Spinal cord (tissue), 10 donors: ENCODE data around the gene LINC00632. TPM values are rescaled to one million over a fixed set of nuclear protein-coding genes. Genes with fewer than 3 reads are reported as not detected.
A peak's percentile ranks its signal among the peaks of the same experiment; 100 is the strongest.
"Not testable (repeated sequence)": the region's sequence is repeated elsewhere in the genome, so short reads cannot be mapped to it uniquely, and the experiment has no call there.

Experiments
- DNase-seq, 6 donors: peaks; one replicate each; pipeline versions ENCODE4 v3.0.0 to v3.0.0-alpha.2; 2013 to 2015; ENCODE audit warnings: low spot score in 6 of 6, low read depth in 4 of 6
- H3K27ac ChIP-seq: one replicate; pipeline ENCODE4 v1.5.1; 2013; ENCODE audit warnings: low read depth, low read length, control low read depth
- H3K27me3 ChIP-seq: one replicate; pipeline ENCODE4 v1.6.1; 2013; ENCODE audit warnings: low read length; ENCODE audit not compliant: control insufficient read depth, insufficient read depth
- H3K36me3 ChIP-seq: one replicate; pipeline ENCODE4 v1.6.1; 2013; ENCODE audit warnings: low read length; ENCODE audit not compliant: control insufficient read depth, insufficient read depth
- H3K4me1 ChIP-seq: one replicate; pipeline ENCODE4 v1.6.1; 2013; ENCODE audit warnings: low read length; ENCODE audit not compliant: control insufficient read depth, insufficient read depth
- H3K4me3 ChIP-seq: one replicate; pipeline ENCODE4 v1.5.1; 2013; ENCODE audit warnings: low read depth, low read length, control low read depth
- H3K9me3 ChIP-seq: one replicate; pipeline ENCODE4 v1.6.1; 2013; ENCODE audit warnings: low read length; ENCODE audit not compliant: control insufficient read depth, insufficient read depth
- WGBS: methylation state at CpG from one replicate; pipeline ENCODE4 v1.1.5; 2013; ENCODE audit warnings: missing lambda C conversion rate; ENCODE audit not compliant: insufficient coverage; 5-methylcytosine and 5-hydroxymethylcytosine counted together
- long read RNA-seq, 4 donors: transcript quantifications; one replicate each; lab custom pipeline, GENCODE V29; 2026
- polyA plus RNA-seq, 2 donors: library from polyadenylated mRNA; unstranded; fragments of 120-200 nt; gene quantifications; one replicate each; pipeline ENCODE4 v1.2.1, GENCODE V29; 2013; ENCODE audit not compliant: insufficient read length in 2 of 2
- total RNA-seq, 2 donors: library from RNA; depleted of rRNA in 1 of 2; stranded (reverse); fragments of 120-200 nt in 1 of 2; fragments of >200 nt in 1 of 2; gene quantifications; one replicate each; pipeline versions ENCODE4 v1.2.3 to v1.2.4, GENCODE V29; 2013 to 2014
- donor health status: healthy.

Gene LINC00632
- total RNA-seq, result 100 to 1,000 TPM in 1 of 2 donors, 10 to 100 TPM in 1; 60.2 to 203 TPM
- polyA plus RNA-seq, result 100 to 1,000 TPM; 106 to 150 TPM
- long read RNA-seq, donor 1, full-length matches to known transcripts, result 3 of 17 reads
- long read RNA-seq, donor 1, partial matches to known transcripts, result 14 of 17 reads
- long read RNA-seq, donor 1, other reads (novel, unspliced or antisense), result 0 of 17 reads
- long read RNA-seq, donor 2, full-length matches to known transcripts, result 1 of 1 reads
- long read RNA-seq, donor 2, partial matches to known transcripts, result 0 of 1 reads
- long read RNA-seq, donor 2, other reads (novel, unspliced or antisense), result 0 of 1 reads
- long read RNA-seq, donor 3, partial matches to known transcripts, result 0 of 2 reads
- long read RNA-seq, donor 3, other reads (novel, unspliced or antisense), result 0 of 2 reads
- long read RNA-seq, donor 4, partial matches to known transcripts, result 0 of 3 reads
- long read RNA-seq, donor 4, other reads (novel, unspliced or antisense), result 0 of 3 reads

DNA sequence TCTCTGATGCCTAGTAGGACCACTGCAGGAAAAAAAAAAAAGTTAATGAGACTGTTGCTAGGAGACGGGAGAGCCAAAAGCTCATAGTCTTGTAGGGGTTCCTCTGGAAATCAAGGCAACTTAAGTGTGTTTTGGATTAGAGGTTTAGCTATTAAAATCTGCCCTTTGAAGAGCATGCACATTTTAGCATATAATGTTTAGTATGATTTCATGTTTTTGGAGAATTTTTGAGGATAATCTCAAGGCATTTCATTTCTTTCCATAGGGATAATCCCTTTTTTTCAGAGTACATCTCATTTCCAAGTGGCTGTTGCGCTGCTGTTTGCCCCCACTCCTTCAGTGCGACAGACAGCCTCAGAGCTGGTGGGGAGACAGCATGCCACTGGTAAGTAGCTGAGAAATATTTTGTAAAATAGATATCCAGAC is at the start of gene LINC00632:
LINC00632 (plus strand) TSS at position 339 of the 426 bp plus-strand sequence.
- H3K27ac ChIP-seq, result peak within 1 kb of the TSS; percentile 80
- DNase-seq, result peak in 2 of 6 donors; percentile 81 to 93

DNA sequence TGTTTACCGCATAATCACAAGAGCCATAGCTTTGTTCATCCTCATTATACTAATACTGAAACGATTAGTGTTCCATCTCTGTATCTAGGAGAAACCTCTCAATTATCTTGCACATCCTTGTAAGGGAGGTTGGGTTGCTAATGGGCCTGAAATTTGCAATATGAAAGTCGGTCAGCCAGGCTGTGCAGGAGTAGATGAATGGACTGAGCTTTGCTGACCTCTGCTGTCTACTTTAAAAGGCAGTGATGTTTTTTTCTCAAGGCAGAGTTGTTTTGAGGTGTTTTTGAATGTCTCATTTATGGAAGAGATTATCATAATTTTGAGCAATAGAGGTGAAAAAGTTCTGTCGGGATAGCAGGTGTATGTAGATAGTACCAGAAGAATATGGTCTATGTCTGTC is 47.9 kb upstream of the LINC00632 start:
- Histone ChIP-seq H3K27ac (no peak overlapping the region), H3K4me3 (no peak overlapping the region), H3K27me3 (no peaks in the 10 kb centered on the region), H3K4me1 (no peaks in the 10 kb centered on the region), H3K36me3 (no peaks in the 10 kb centered on the region), H3K9me3 (no peaks in the 10 kb centered on the region)
- 10% methylated on average over 1 of the region's 4 CpGs for WGBS
- DNase-seq, result peak in 2 of 6 donors; percentile 18 to 72

More for the DNA sequence above, at the start of gene LINC00632:
- peak within 1 kb of the TSS; percentile 40 for H3K4me3 ChIP-seq
- no peaks in the 10 kb centered on the region for H3K9me3 ChIP-seq
- peaks cover 8% of the 10 kb centered on the region for H3K4me1 ChIP-seq
- H3K36me3 ChIP-seq, result peaks cover 5% of the 10 kb centered on the region
- H3K27me3 ChIP-seq, result no peaks in the 10 kb centered on the region
- WGBS, result 13% methylated on average over 3 of the region's 3 CpGs

DNA sequence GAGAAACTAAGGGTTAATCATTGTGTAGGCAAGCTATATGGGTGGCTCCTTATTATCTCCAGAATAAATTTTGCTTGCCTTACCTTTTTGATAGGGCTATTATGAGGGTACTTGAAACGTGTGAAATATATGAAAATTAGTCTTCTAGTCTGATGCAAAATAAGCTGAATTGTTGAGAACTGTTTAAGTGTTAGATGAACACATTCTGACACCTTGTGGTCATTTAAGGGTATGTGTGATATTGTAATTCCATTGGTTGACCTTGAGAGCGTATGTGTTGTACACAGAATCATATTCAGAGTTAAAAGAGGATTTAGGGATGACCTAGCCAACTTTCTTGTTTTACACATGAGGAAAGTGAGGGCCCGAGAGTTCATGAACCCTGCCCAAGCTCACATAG is 44.6 kb upstream of the LINC00632 start:
- H3K4me1 ChIP-seq, result no peaks in the 10 kb centered on the region
- H3K27me3 ChIP-seq, result no peaks in the 10 kb centered on the region
- no peaks in the 10 kb centered on the region for H3K36me3 ChIP-seq
- no peaks in the 10 kb centered on the region for H3K9me3 ChIP-seq
- H3K4me3 ChIP-seq, result no peak overlapping the region
- peak in 3 of 6 donors; percentile 26 to 85 (median 56) for DNase-seq
- WGBS, result 21% methylated on average over 2 of the region's 3 CpGs
- no peak overlapping the region for H3K27ac ChIP-seq

DNA sequence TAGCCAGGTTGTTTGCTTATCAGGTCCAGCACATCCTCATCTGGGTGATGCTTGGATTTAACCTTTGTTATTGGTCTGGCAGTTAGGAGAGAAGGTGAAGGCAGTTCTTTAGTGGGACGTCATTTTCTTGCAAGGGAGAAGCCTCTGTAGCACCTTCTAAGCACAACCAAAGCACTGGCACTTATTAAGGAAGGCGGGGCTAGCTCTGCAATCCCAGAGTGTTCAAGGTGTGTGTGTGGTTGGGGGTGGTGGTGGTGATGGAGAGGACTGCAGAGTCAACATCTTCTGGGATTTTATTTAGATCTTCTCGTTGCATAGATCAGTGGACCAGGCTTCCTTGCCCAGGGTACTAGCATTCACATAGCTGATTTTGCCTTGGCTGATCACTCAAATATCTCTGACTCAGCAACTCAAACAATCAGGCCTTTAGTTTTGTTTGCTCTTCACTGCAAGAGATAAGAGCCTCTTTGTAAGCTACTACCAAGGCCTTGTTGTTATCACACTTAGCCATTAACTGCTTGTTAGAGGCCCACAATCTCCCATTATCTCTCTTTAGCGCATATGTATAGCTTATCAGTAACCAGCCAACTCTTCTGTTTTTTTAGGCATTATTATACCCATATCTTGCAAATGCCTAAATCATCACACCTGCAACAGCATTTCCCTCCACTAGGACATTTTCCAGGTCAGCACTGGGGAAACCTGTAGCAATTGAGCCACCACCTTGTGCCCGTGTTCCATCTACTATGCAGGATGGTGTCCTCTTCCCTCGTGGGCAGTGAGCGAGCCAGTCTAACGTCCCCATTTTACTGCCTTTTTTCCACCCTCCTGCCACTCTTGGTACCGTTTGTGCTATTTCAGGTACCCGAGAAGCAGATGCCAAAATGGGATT is 36.5 kb upstream of the LINC00632 start:
- peak in 1 of 6 donors; percentile 4 for DNase-seq
- Histone ChIP-seq H3K27me3 (peaks cover 4% of the 10 kb centered on the region), H3K9me3 (no peaks in the 10 kb centered on the region), H3K4me3 (no peak overlapping the region), H3K4me1 (no peaks in the 10 kb centered on the region), H3K36me3 (no peaks in the 10 kb centered on the region), H3K27ac (no peak overlapping the region)
- 60% methylated on average over 7 of the region's 10 CpGs for WGBS

DNA sequence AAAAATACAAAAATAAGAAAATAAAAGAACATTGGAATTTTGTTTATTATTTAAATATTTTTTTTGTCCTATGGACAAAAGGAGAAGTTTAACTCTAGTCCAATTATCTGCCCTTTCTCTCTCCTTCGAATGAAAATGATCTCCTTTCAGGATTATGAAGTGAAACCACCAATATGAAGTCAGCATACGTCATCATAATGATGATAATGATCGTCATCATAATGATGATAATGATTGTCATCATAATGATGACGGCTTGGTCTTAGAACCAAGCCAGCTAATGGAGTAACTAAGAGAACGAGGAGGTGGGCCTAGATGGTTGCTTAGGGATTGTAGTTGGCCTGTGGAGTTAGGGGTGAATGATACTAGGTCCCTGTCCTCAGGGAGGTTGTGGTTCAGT is 21.9 kb upstream of the LINC00632 start:
- Histone ChIP-seq H3K36me3 (no peaks in the 10 kb centered on the region), H3K9me3 (no peaks in the 10 kb centered on the region), H3K27me3 (no peaks in the 10 kb centered on the region), H3K27ac (no peak overlapping the region), H3K4me1 (no peaks in the 10 kb centered on the region), H3K4me3 (no peak overlapping the region)
- DNase-seq, result no peak
- 72% methylated on average over 4 of the region's 5 CpGs for WGBS

DNA sequence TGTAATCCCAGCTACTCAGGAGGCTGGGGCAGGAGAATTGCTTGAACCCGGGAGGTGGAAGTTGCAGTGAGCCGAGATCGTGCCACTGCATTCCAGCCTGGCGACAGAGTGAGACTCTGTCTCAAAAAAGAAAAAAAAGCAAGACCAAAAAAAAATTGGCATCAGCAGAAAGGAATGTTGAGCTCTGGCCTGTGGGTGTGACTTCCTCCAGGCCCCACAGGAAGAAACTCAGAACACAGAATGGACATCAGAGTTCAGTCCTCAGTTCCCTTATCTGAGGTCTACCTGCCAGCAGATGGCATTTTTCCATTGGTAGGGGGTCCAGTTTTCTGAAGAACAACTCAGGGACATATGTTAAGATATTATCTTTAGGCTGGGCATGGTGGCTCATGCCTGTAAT is 18.0 kb upstream of the LINC00632 start:
- not testable (repeated sequence) for H3K9me3 ChIP-seq, H3K36me3 ChIP-seq, DNase-seq, H3K4me1 ChIP-seq, H3K4me3 ChIP-seq, H3K27me3 ChIP-seq, H3K27ac ChIP-seq
- 88% methylated on average over 4 of the region's 4 CpGs for WGBS

DNA sequence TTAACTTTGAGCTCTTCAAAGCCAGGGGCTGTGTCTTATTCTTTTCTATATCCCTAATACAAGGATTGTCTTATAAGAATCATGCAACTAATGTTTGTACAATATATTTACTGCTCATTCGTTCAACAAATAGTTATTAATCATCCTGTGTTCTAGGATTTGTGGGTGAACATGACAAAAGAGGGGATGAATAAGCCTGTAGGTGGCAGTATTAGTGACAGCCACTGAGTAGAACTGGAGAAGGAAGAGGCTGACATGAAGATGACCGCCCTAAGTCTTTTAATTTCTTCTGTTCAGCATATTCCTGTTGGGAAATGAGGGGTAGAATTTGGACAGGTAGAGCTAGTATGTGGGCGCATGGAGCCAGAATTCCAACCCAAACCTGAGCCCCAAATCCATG is 11.9 kb upstream of the LINC00632 start:
- H3K27ac ChIP-seq, result no peak overlapping the region
- no peaks in the 10 kb centered on the region for H3K27me3 ChIP-seq
- H3K36me3 ChIP-seq, result no peaks in the 10 kb centered on the region
- DNase-seq, result no peak
- no peak overlapping the region for H3K4me3 ChIP-seq
- no peaks in the 10 kb centered on the region for H3K4me1 ChIP-seq
- H3K9me3 ChIP-seq, result no peaks in the 10 kb centered on the region
- WGBS, result 100% methylated on average over 1 of the region's 3 CpGs

DNA sequence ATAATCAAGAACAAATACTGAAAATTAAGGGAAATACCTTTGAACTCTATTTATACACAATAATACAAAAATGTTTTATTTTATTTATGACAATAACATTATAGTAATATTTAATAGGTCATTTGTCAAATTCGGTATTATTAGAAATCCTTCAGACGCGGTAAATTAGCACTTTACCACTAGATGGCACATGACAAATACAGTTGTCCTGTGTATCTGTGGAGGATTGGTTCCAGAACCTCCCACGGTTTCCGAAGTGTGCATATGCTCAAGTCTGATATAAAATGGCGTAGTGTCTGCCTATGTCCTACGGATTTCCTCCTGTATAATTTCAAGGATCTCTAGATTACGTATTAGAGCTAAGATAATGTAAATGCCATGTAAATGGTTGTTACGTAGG is 8.1 kb upstream of the LINC00632 start:
- Histone ChIP-seq H3K4me1 (no peaks in the 10 kb centered on the region), H3K9me3 (no peaks in the 10 kb centered on the region), H3K27me3 (no peaks in the 10 kb centered on the region), H3K4me3 (no peak overlapping the region), H3K27ac (no peak overlapping the region), H3K36me3 (no peaks in the 10 kb centered on the region)
- WGBS, result no CpG with 5 or more reads among the region's 9 CpGs
- peak in 2 of 6 donors; percentile 49 to 51 for DNase-seq

DNA sequence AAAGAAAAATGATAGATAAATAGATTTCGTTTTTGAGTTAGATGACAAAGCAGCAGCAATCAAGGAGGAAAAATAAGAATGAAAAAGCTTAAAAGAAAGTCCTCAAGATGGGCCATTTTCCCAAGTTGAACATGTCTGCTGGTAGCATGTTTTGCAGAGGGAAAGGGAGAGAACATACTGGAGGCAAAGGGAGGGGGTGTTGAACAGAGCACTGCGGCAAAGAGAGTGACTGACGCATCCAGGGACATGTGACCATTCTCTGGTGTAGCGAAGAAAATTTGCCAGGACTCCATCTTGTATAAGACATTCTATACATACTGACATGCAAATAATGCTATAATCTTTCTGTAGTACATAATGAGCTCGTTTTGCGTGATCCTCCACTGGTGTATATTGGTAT is 1.2 kb downstream of the LINC00632 start:
- Histone ChIP-seq H3K4me1 (peaks cover 8% of the 10 kb centered on the region), H3K36me3 (peaks cover 5% of the 10 kb centered on the region), H3K27ac (peak overlapping the region; percentile 80), H3K4me3 (peak overlapping the region; percentile 40), H3K9me3 (no peaks in the 10 kb centered on the region), H3K27me3 (no peaks in the 10 kb centered on the region)
- 0% methylated on average over 1 of the region's 6 CpGs for WGBS
- peak in 4 of 6 donors; percentile 49 to 97 (median 81) for DNase-seq
